Mucosa of gallbladder (tissue), 1 donor: ENCODE data around the gene ARPC3. TPM values are rescaled to one million over a fixed set of nuclear protein-coding genes. Genes with fewer than 3 reads are reported as not detected.
"Not testable (repeated sequence)": the region's sequence is repeated elsewhere in the genome, so short reads cannot be mapped to it uniquely, and the experiment has no call there.

Experiments used
- DNase-seq: peaks from one replicate; pipeline ENCODE4 v3.0.0-alpha.2; 2020; ENCODE audit warnings: low spot score
- total RNA-seq: library from RNA; stranded (reverse); gene quantifications from one replicate; pipeline ENCODE4 v1.2.1, GENCODE V29; 2021
- donor health status: DM: no; HTN: no; CAD: no.

Gene ARPC3
- total RNA-seq: 195 TPM

GRCh38 chr12:110449799-110450497 lies at the start of gene ARPC3:
ARPC3 (minus strand) TSS chr12:110450337; CDS start chr12:110450260, 77 bp downstream.
- DNase-seq: peak; percentile 96

DNA sequence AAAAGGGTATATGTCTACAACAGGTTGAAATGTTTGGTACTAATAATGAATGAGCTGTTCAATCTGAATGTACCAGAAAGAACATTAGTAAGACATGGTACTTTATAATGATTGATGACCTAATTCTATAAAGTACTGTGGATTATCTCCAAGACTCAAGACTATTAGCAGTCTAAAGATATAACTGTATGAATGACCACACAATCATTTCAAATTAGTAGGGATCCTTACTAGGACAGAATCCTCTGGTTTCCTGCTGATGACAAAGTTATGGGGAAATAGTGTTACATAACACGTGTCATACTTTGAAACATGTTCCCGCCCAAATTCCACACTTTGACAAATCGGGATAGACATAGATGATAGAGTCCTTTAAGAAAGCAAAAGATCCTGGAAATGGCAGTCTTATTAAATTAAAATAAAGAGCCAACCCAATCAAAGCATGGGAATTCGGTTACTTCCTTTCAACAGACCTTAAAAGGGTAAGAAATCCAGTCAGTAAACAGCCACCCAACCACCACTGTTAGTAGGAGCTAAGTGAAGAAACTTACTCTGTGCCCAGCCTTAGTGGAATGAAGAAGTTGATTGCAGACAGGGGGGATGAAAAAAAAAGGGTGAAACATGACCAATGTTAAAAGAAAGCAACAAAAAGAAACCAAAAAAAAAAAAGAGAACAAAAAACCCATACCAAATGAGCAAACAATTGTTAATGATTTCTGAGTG lies 49.0 kb upstream of the ARPC3 start:
- DNase-seq: no peak

DNA sequence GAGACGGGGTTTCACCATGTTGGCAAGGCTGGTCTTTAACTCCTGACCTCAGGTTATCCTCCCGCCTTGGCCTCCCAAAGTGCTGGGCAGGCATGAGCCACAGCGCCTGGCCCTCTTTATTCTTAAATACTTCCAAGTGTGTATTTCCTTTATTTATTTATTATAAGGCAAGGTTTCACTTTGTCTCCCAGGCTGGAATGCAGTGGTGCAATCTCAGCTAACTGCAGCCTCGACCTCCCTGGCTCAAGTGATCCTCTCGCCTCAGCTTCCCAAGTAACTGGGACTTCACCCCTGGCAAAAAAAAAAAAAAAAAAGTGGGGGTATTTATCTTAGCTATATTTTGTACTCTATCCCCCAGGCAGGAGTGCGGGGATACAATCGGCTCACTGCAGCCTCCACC lies 25.3 kb upstream of the ARPC3 start:
- DNase-seq: no peak

- peak; percentile 98 for DNase-seq
Observed at GRCh38 chr12:110468214-110469048, 18.3 kb upstream of the ARPC3 start, which contains the start of the genes FAM216A and GPN3. FAM216A (plus strand) TSS chr12:110468845; CDS start chr12:110468876, 31 bp downstream. GPN3 (minus strand) TSS chr12:110468257; CDS start chr12:110468203, 54 bp downstream.

GRCh38 chr12:110467847-110468213 lies 17.7 kb upstream of the ARPC3 start:
- DNase-seq: no peak

DNA sequence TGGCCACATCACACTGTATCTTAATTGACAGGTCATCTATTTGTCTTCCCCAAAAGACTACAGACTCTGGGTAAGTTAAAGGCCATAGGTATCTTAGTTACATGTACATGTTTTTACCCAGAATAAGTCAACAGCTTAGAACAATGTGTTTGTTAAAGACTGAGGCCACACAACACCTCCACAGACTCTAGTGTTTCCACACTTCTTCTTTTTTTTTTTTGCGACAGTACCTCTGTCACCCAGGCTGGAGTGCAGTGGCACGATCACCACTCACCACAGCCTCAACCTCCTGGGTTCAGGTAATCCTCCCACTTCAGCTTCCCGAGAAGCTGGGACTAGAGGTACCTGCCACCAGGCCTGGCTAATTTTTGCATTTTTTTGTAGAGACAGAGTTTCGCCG lies 16.7 kb upstream of the ARPC3 start:
- DNase-seq: no peak

GRCh38 chr12:110465765-110466164 lies 15.6 kb upstream of the ARPC3 start:
- DNase-seq: not testable (repeated sequence)

- DNase-seq: no peak
Observed at GRCh38 chr12:110465024-110465423, 14.9 kb upstream of the ARPC3 start.

DNA sequence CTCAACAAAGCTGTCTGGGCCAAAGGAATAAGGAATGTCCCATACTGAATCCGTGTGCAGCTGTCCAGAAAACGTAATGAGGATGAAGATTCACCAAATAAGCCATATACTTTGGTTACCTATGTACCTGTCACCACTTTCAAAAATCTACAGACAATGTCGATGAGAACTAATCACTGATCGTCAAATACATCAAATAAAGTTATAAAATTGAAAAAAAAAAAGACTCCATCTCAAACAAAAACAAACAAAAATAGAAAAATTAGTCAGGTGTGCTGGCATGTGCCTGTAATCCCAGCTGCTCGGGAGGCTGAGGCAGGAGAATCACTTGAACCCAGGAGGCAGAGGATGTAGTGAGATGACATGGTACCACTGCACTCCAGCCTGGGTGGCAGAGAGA lies 11.1 kb upstream of the ARPC3 start:
- DNase-seq: not testable (repeated sequence)

DNA sequence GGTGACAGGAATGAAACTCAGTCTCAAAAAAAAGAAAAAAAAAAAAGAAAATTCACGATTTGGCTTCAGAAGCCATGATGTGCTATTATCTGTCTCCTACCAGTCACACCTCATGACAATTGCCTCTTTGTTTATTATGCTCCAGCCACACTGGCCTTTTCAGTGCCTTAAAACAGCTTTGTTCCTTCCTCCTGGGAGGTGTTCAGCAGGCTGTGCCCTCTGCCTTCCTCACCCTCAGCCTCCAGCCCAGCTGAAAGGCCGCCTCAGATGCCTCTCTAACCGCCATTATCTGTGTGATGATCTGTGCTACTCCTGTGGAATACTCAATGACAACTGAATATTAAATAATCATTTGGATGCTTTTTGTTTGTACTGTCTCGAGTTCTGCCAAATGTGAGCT lies 8.6 kb upstream of the ARPC3 start:
- DNase-seq: no peak

GRCh38 chr12:110453569-110454296 lies 3.6 kb upstream of the ARPC3 start:
- no peak for DNase-seq

DNA sequence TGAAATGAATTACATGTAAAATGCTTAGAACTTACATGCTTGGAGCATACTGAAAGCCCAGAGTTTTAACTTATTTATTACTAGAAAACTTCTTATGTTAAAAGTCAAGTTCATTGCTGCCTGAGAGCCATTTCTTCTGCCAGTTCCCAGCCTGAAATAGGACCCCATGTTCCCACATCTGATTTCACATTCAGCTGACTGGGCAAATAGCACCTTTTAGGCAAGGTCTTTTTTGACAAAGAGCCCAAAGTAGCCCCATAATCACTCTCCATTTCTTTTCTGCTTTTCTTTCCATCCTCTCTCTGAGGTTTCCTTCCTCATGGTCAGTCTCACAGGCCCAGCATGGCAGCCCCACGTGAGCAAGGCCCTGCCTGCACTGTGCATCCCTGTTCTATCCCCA lies 1.1 kb upstream of the ARPC3 start:
- no peak for DNase-seq

DNA sequence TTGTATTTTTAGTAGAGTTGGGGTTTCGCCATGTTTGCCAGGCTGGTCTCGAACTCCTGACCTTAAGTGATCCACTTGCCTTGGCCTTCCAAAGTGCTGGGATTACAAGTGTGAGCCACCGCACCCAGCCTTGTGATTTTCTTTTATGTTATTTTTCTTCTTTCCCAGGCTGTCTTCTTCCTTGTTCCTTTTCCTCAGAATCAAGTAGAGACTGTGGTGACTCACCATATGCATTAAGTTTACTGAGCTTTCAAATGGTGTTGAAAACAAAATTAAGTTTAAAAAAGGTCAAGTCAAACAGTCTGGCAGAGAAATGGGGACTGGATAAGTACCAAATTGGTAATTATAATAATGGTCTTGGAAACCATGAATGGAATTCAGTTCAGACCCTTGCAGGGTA lies 5.7 kb downstream of the ARPC3 start:
- DNase-seq: no peak

GRCh38 chr12:110436231-110436630 lies 13.9 kb downstream of the ARPC3 start:
- DNase-seq: no peak

- no peak for DNase-seq
Observed at GRCh38 chr12:110431957-110432587, 18.1 kb downstream of the ARPC3 start.

GRCh38 chr12:110429676-110430075 lies 20.5 kb downstream of the ARPC3 start:
- not testable (repeated sequence) for DNase-seq

DNA sequence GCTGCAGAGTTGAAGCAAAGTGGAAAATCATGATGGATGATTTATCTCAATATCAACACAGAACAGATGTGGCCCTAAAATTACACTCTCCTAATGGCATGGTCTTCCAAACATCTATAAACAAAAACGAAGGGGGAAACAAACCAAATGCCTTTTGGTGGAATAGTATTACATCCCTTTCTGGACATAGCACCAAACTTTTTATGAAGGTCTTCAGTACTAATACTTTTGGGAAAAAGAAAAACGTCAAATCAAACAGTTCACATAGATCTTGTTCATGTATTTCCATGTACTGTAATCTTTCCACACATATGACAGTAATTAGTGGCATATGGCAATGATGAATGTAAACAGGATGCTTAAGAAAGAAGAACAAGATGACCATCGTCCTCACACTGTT lies 23.7 kb downstream of the ARPC3 start:
- no peak for DNase-seq

DNA sequence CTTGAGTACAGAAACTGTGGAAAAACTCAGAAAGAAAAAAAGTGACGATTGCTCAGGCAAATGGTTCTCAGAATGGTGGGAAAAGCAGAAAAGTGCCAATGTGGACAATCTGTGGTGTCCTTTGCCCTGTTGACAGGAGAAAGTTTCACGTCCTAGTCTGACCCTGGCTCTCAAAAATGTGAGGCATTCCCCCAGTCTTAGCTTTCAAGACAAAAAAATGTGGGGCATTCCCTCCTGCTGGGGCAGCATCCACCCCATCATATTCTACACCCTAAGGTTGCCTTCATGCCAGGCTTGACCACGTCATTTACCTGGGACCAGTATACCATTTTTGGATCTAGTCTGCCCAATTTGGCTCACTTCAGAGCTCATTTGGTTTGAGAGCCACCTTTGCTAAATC lies 25.9 kb downstream of the ARPC3 start:
- DNase-seq: no peak

DNA sequence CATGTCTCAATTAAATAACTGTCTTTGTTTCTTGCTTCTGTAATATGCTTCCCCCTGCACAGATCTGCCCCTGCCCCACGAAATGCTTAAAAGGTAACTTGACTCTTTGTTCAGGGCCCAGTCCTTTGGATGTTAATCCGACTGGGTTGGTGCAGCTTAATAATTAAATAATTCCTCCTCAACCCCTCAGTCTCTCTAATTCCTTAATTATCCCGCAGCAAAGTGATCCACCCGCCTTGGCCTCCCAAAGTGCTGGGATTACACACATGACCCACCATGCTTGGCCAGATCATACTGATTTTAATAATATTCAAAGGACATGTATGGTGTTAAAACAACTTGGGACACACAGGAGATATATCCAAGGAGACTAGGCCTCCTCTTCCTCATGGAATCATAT lies 28.4 kb downstream of the ARPC3 start:
- DNase-seq: no peak

- no peak for DNase-seq
Observed at GRCh38 chr12:110421159-110421661, 28.9 kb downstream of the ARPC3 start.

DNA sequence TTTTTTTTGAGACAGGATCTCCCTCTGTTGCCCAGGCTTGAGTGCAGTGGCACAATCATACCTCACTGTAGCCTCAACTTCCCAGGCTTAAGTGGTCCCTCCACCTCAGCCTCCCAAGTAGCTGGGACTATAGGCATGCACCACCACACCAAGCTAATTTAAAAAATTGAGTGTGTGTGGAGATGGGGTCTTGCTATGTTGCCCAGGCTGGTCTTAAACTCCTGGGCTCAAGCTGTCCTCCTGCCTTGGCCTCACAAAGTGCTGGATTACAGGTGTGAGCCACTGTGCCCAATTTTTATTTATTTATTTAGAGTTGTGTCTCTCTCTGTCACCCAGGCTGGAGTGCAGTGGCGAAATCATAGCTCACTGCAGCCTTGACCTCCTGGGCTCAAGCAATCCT lies 29.5 kb downstream of the ARPC3 start:
- DNase-seq: not testable (repeated sequence)
